ENCODE measurements around the gene C7. TPM values are rescaled to one million over a fixed set of nuclear protein-coding genes. Genes with fewer than 3 reads are reported as not detected.

C7 gene
- polyA plus RNA-seq, 3 donors from 2014 or later = not detected

DNA sequence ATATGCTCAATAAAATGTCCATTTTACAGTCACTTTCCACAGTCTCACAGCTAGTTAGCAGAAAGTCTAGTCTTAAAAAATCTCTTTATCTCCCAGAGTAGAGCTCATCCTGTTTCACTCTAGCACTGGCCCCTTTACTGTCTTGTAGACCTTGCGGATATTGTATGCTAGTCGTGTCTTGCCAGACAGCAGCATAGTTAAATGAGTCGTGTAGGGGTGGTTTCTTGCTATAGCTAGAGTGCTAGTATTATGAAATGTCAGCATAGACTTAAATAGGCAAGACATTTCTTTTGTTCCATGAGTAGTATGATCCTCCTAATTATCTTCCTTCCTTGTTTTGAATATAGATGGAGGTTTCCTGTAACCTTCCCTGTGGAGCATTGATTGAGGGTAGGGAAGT, 77.4 kb downstream of the C7 start:
- Mint-ChIP-seq H3K9me3 (peaks cover 0 to 2% (median 0%) of the 10 kb centered on the region in 6 donors), H3K4me3 (no peak overlapping the region), H3K27me3 (ENCODE audit: low read depth in 3 of 3) (peaks cover 0 to 4% (median 3%) of the 10 kb centered on the region in 3 donors), H3K4me1 (no peaks in the 10 kb centered on the region), H3K36me3 (no peaks in the 10 kb centered on the region), H3K27ac (no peak overlapping the region)
- no peak for DNase-seq

DNA sequence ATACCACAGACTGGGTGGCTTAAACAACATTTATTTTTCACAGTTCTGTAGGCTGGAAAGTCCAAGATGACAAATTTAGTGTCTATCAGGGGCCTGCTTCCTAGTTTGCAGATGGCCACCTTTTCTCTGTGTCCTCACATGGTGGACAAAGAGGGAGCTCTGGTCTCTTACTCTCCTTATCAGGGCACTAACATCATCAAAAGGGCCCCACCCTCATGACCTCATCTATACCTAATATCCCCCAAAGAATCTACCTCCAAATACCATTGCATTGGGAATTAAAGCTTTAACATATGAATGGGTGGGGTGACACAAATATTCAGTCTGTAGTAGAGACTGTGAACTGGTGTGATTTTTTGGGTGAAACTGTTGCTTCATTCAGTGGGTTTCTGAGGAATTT, 78.1 kb downstream of the C7 start:
- no peak overlapping the region for H3K27ac Mint-ChIP-seq
- peaks cover 0 to 4% (median 3%) of the 10 kb centered on the region in 3 donors for H3K27me3 Mint-ChIP-seq (ENCODE audit: low read depth in 3 of 3)
- H3K9me3 Mint-ChIP-seq = peaks cover 0 to 2% (median 0%) of the 10 kb centered on the region in 6 donors
- no peak for DNase-seq
- H3K36me3 Mint-ChIP-seq = no peaks in the 10 kb centered on the region
- no peaks in the 10 kb centered on the region for H3K4me1 Mint-ChIP-seq
- H3K4me3 Mint-ChIP-seq = no peak overlapping the region

DNA sequence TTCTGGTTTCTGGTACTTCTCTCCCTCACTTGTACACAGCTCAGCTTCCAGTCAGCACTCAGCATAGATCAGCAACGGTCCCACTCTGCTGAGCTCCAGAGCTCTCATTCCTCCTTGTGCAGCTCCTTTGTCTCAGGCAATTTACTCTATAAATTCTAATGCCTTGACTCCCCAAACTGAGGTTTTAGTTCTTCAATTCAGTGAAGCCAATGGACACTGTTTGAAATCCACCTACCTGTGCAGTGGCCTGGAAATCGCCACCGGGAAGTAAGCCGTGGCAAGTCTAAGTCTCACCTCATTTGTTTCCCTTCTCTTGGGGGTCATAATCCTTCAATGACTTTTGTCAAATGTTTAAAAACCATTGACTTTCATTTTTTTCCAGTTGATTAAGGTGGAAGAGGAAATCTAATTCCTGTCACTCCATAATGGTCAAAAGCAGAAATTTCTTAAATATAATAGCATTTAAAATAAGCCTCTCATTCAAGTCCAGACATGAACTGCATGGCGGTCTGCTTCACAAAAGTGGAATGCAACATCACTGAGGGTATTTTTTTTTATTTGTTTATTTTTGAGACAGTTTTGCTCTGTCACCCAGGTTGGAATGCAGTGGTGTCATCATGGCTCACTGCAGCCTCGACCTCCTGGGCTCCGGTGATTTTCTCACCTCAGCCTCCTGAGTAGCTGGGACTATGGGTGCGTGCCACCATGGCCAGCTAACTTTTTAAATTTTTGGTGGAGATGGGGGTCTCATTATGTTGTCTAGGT, 79.6 kb downstream of the C7 start:
- no peaks in the 10 kb centered on the region for H3K4me1 Mint-ChIP-seq
- peaks cover 0 to 2% (median 0%) of the 10 kb centered on the region in 6 donors for H3K9me3 Mint-ChIP-seq
- peaks cover 0 to 3% (median 0%) of the 10 kb centered on the region in 3 donors for H3K27me3 Mint-ChIP-seq (ENCODE audit: low read depth in 3 of 3)
- no peak overlapping the region for H3K27ac Mint-ChIP-seq
- DNase-seq = no peak
- no peak overlapping the region for H3K4me3 Mint-ChIP-seq
- no peaks in the 10 kb centered on the region for H3K36me3 Mint-ChIP-seq

DNA sequence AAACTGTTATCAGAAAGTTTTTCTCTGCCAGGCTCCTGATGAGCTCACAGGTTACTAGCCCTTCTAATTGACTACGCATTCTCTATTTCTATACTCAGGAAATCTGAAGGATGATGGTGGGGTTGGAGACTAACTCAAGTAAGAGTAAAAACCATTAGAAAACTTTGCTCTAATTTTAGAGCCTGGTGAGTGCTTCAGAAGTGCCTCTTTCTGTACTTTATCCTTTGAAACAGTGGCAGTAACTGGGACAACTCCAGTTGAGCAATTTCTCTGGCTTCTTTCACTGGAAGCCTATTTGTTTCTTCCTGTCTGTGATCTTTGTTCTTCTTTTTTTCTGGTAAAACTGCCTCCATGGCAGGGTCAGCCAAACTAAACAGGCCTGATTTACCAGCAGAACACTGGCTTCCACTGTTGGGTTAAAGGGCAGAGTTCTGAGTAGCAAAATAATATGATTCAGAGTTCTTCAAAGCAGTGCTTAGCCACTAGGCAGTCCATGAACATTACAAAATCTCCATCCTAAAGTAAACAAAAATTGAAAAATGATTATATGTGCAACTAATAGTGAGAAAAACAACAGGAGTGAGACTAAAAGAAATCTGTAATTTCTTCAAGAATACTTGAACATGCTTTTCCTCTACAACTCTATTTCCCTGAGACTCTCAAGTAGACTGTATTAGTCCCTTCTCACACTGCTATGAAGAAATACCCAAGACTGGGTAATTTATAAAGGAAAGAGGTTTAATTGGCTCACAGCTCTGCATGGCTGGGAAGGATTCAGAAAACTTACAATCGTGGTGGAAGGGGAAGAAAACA, 82.1 kb downstream of the C7 start:
- H3K9me3 Mint-ChIP-seq = peaks cover 0 to 5% (median 0%) of the 10 kb centered on the region in 6 donors
- H3K36me3 Mint-ChIP-seq = no peaks in the 10 kb centered on the region
- no peak overlapping the region for H3K4me3 Mint-ChIP-seq
- H3K27ac Mint-ChIP-seq = no peak overlapping the region
- no peaks in the 10 kb centered on the region for H3K4me1 Mint-ChIP-seq
- peaks cover 0 to 3% (median 0%) of the 10 kb centered on the region in 3 donors for H3K27me3 Mint-ChIP-seq (ENCODE audit: low read depth in 3 of 3)
- no peak for DNase-seq

DNA sequence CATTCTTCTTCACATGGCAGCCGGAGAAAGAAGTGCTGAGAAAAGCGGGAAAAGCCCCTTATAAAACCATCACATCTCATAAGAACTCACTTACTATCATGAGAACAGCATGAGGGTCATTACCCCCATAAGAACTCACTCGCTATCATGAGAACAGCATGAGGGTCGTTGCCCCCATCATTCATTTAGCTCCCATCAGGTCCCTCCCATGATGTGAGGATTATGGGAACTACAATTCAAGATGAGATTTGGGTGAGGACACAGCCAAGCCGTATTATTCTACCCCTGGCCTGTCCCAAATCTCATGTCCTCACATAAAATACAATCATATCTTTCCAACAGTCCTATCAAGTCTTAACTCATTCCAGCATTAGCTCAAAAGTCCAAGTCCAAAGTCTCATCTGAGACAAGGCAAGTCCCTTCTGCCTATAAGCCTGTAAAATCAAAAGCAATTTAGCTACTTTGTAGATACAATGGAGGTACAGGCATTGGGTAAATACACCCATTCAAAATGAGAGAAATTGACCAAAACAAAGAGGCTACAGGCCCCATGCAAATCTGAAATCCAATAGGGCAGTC, 82.8 kb downstream of the C7 start:
- no peak for DNase-seq
- H3K27ac Mint-ChIP-seq = no peak overlapping the region
- H3K36me3 Mint-ChIP-seq = no peaks in the 10 kb centered on the region
- H3K9me3 Mint-ChIP-seq = peaks cover 0 to 7% (median 0%) of the 10 kb centered on the region in 6 donors
- no peak overlapping the region for H3K4me3 Mint-ChIP-seq
- no peaks in the 10 kb centered on the region for H3K4me1 Mint-ChIP-seq
- H3K27me3 Mint-ChIP-seq (ENCODE audit: low read depth in 3 of 3) = no peaks in the 10 kb centered on the region

DNA sequence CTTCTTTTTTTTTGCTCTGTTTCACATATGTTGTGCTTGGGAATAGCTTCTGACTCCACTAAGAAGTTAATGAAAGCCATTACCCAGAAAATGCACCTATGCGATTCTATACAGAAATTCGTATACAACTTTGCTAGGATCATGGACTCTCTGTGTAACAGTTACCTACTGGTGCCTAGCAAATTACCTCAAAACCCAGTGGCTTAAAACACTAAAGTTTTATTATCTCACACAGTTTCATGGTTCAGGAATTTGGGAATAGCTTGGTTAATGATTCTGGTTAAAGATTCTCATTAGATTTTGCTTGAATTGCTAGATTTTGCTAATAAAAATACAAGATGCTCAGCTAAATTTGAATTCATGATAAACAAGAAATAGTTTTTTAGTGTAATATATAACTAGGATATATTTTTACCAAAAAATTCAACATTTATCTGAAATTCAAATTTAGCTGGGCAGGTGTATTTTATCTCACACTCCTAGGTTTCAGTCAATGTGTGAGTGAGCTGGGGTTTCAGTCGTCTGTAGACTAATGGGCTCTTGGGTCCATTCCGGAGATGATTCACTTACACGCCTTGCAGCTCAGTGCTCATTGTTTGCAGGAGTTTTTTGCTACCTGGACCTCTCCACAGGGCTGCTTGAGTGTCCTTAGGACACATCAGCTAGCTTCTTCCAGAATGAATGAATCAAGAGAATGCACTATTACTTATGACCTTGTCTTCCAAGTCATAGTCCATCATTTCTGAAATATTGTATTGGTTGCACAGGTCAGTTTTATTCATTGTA, 86.7 kb downstream of the C7 start:
- Mint-ChIP-seq H3K4me3 (no peak overlapping the region), H3K27me3 (ENCODE audit: low read depth in 3 of 3) (peaks cover 0 to 2% (median 0%) of the 10 kb centered on the region in 3 donors), H3K4me1 (no peaks in the 10 kb centered on the region), H3K27ac (no peak overlapping the region), H3K36me3 (no peaks in the 10 kb centered on the region), H3K9me3 (peaks cover 0 to 9% (median 0%) of the 10 kb centered on the region in 6 donors)
- no peak for DNase-seq

DNA sequence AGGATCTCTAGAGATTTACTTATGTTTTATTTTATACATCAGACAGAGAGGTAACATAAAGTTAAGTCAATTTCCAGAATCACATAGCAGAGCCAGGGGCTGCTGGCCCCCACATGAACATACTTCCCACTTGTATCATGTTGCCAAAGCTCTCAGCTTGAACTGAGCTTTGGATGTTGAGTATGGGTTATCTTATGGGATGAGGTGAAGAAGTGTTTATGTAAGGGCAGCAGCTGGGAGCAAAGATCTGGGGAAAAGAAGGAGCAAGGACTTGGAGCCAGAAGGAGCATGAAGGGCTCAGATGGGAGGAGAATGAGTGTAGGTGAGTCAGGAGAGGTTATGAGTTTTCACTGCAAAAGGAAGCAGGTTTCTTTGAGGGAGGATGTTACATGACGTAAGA, 89.8 kb downstream of the C7 start:
- DNase-seq = no peak
- peaks cover 0 to 2% (median 1%) of the 10 kb centered on the region in 3 donors for H3K27me3 Mint-ChIP-seq (ENCODE audit: low read depth in 3 of 3)
- H3K9me3 Mint-ChIP-seq = peaks cover 0 to 8% (median 0%) of the 10 kb centered on the region in 6 donors
- H3K4me3 Mint-ChIP-seq = no peak overlapping the region
- H3K27ac Mint-ChIP-seq = no peak overlapping the region
- H3K36me3 Mint-ChIP-seq = no peaks in the 10 kb centered on the region
- no peaks in the 10 kb centered on the region for H3K4me1 Mint-ChIP-seq

DNA sequence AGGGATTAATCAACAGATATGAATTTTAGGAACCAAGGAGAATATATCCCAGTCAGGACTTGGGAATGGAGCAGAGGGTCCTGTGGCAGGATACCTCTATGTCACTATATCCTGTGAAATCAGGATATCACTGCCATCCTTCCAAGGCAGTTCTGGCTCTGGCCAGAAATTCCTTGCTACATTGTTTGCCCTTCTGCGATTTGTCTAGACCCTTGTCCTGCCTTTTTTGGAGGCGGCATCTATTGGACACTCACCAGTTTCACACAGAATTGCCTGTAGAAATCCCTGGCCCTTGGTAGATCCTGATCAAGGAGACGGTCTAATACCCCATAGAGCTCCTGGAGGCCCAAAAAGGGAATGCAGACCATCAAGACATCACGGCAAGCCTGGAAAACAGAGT, 90.7 kb downstream of the C7 start:
- no peaks in the 10 kb centered on the region for H3K4me1 Mint-ChIP-seq
- H3K4me3 Mint-ChIP-seq = no peak overlapping the region
- H3K27me3 Mint-ChIP-seq (ENCODE audit: low read depth in 3 of 3) = peaks cover 0 to 2% (median 1%) of the 10 kb centered on the region in 3 donors
- H3K27ac Mint-ChIP-seq = no peak overlapping the region
- no peaks in the 10 kb centered on the region for H3K36me3 Mint-ChIP-seq
- DNase-seq = no peak
- peaks cover 0 to 7% (median 0%) of the 10 kb centered on the region in 6 donors for H3K9me3 Mint-ChIP-seq

DNA sequence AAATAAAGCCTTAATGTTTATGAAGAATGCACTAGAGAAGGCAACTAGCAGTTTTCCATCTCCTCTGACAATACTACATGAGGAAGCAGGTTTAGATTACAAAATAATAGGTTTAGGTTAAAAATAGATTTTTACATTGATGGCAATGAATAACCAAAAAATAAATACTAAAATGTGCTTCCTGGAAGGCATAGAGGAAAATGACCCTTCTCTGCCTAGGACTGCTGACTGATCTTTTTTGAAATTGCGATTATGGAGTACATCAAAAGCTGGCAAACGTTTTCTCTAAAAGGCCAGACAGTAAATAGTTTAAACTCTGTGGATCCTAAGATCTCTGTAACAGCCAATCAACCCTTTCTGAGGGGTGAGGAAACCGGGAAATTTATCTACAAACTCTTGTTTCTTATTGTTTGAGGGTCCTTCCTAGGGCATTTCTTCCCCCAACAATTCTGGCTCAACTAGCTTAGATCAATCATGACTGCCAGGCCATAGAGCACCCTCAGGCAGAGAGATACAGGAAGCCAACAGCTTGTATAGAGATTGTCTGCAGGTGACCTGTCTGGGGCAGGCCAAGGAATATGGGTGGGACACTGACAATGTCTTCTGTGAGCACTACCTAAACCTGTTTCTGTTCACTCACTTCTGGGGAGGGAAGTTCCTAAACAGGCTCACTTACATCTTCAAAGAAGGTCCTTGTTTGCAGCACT, 94.5 kb downstream of the C7 start:
- DNase-seq = no peak
- Mint-ChIP-seq H3K27ac (no peak overlapping the region), H3K4me3 (no peak overlapping the region), H3K9me3 (peaks cover 0 to 4% (median under 1%) of the 10 kb centered on the region in 6 donors), H3K36me3 (no peaks in the 10 kb centered on the region), H3K4me1 (no peaks in the 10 kb centered on the region), H3K27me3 (ENCODE audit: low read depth in 3 of 3) (peaks cover 0 to 2% (median 1%) of the 10 kb centered on the region in 3 donors)

DNA sequence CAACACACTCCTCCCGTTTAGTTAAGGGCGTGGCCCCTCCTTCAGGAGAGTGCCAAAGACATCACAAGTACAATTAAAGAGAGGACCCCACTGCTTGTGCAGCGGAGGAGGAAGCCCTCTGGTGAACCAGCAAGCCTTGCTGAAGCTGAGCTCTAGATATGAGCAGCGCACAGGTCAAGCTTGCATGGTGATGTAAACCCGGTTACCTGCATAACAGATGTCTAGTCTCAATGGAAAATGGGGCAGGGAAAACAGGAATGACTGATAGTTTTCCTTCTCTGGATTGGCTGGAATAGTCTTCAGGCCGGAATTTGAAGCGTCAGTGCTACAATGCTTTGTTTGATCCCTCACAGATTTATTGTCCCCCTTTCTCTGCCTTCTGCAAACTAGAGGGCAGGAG, 95.6 kb downstream of the C7 start:
- DNase-seq = no peak
- peaks cover 0 to 4% (median under 1%) of the 10 kb centered on the region in 6 donors for H3K9me3 Mint-ChIP-seq
- H3K27ac Mint-ChIP-seq = no peak overlapping the region
- no peaks in the 10 kb centered on the region for H3K4me1 Mint-ChIP-seq
- no peak overlapping the region for H3K4me3 Mint-ChIP-seq
- H3K27me3 Mint-ChIP-seq (ENCODE audit: low read depth in 3 of 3) = peaks cover 0 to 1% (median 0%) of the 10 kb centered on the region in 3 donors
- no peaks in the 10 kb centered on the region for H3K36me3 Mint-ChIP-seq

DNA sequence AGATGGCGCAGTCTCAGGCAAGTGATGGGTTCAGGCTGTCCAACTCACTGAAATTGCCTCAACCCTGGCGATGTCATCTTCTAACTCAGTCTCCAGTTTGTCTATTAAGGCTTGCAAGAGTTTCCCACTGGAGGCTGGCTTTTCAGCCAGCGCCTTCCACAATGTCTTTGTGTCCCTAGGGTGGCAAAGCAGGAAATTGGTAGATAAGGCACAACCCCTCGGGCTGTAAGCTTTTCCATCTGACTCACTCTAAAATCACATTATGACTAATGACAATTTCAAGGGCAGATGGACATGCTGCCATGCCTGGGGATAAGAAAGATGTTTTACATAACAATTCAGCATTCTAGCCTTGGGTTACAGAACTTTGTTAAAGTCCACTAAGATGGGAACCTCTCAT, 99.9 kb downstream of the C7 start:
- DNase-seq = no peak
- Mint-ChIP-seq H3K4me3 (no peak overlapping the region), H3K9me3 (peaks cover 0 to 4% (median 0%) of the 10 kb centered on the region in 6 donors), H3K36me3 (no peaks in the 10 kb centered on the region), H3K27ac (no peak overlapping the region), H3K27me3 (ENCODE audit: low read depth in 3 of 3) (peaks cover 0 to 3% (median 1%) of the 10 kb centered on the region in 3 donors), H3K4me1 (no peaks in the 10 kb centered on the region)

DNA sequence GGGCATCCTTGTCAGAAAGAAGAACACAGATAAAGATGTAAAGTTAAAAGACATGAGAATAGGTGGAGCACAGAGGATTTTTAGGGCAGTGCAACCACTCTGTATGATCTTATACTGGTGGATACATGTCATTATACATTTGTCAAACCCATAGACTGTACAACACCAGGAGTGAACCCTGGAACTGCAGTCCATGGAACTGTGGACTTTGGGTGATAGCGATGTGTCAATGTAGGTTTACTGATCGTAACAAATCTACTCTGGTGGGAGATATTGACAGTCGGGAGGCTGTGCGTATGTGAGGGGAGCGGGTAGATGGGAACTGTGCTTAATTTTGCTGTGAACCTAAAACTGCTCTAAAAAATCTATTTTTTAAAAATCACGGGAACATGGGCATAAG, 101.3 kb downstream of the C7 start:
- peaks cover 0 to 5% (median 0%) of the 10 kb centered on the region in 6 donors for H3K9me3 Mint-ChIP-seq
- H3K4me1 Mint-ChIP-seq = no peaks in the 10 kb centered on the region
- no peak overlapping the region for H3K4me3 Mint-ChIP-seq
- no peaks in the 10 kb centered on the region for H3K36me3 Mint-ChIP-seq
- H3K27me3 Mint-ChIP-seq (ENCODE audit: low read depth in 3 of 3) = peaks cover 1 to 3% (median 2%) of the 10 kb centered on the region in 3 donors
- no peak overlapping the region for H3K27ac Mint-ChIP-seq
- no peak for DNase-seq

DNA sequence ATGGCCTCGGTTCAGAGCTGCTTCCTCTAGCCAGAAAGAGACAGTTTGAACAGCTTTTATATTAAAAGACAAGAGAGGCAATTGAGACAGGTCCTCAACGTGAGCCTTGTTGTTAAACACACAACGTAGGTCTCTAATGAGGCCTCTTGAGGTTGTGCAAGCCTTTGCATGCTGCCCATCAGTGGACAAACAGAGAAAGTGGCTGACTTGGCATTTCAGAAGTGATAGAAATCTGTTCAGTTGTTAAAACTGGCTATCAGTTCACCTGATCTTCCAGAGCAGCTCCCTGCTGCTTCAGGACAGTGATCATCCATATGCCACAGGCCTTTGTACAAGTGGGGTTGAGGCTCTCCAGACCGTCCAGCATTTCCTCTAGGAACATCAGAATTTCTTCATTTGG, 103.0 kb downstream of the C7 start:
- no peaks in the 10 kb centered on the region for H3K4me1 Mint-ChIP-seq
- H3K36me3 Mint-ChIP-seq = no peaks in the 10 kb centered on the region
- peaks cover 1 to 3% (median 2%) of the 10 kb centered on the region in 3 donors for H3K27me3 Mint-ChIP-seq (ENCODE audit: low read depth in 3 of 3)
- no peak overlapping the region for H3K27ac Mint-ChIP-seq
- no peak for DNase-seq
- no peak overlapping the region for H3K4me3 Mint-ChIP-seq
- H3K9me3 Mint-ChIP-seq = peaks cover 0 to 9% (median 0%) of the 10 kb centered on the region in 6 donors

Data from immature natural killer cell (primary cell).